Activated CD4-positive, CD25-positive, alpha-beta regulatory T cell treated with anti-CD3 and anti-CD28 coated beads, Interleukin-2, amount 50 U/mL, for 72 hours (primary cell): ENCODE measurements around the gene TGIF1.

Experiments
- DNase-seq: peaks from one replicate; pipeline ENCODE4 v3.0.0; 2021

Gene TGIF1

GRCh38 chr18:3489462-3489861, 39.5 kb downstream of the TGIF1 start:
- DNase-seq, result no peak

- DNase-seq, result no peak
These were observed 42.1 kb downstream of the TGIF1 start for GRCh38 chr18:3491981-3492555.

GRCh38 chr18:3492721-3493120, 42.7 kb downstream of the TGIF1 start:
- no peak for DNase-seq

GRCh38 chr18:3493501-3494244, 43.7 kb downstream of the TGIF1 start:
- no peak for DNase-seq

- DNase-seq, result no peak
These were observed 44.2 kb downstream of the TGIF1 start for GRCh38 chr18:3494245-3494526.

GRCh38 chr18:3494569-3494968, 44.6 kb downstream of the TGIF1 start:
- DNase-seq, result no peak

GRCh38 chr18:3495691-3496430, 45.9 kb downstream of the TGIF1 start:
- DNase-seq, result no peak

GRCh38 chr18:3498698-3499471, 48.9 kb downstream of the TGIF1 start:
- DNase-seq, result peak; percentile 34

- no peak for DNase-seq
These were observed 49.5 kb downstream of the TGIF1 start for GRCh38 chr18:3499501-3499900.

GRCh38 chr18:3500016-3500415, 50.0 kb downstream of the TGIF1 start:
- DNase-seq, result no peak

GRCh38 chr18:3502650-3503049, 52.7 kb downstream of the TGIF1 start:
- DNase-seq, result no peak

GRCh38 chr18:3504637-3505036, 54.7 kb downstream of the TGIF1 start:
- no peak for DNase-seq

- no peak for DNase-seq
These were observed 58.9 kb downstream of the TGIF1 start for GRCh38 chr18:3508576-3509549.
